GM18868 (cell line): Measurements from ENCODE around the gene FBXW9.
A peak's percentile ranks its signal among the peaks of the same experiment; 100 is the strongest.
"Not testable (repeated sequence)": the region's sequence is repeated elsewhere in the genome, so short reads cannot be mapped to it uniquely, and the experiment has no call there.

Experiments
- ATAC-seq: cut with Tn5 transposase; IDR thresholded peaks from one replicate; pipeline ENCODE4 v1.9.1; 2021; ENCODE audit warnings: mild to moderate bottlenecking, moderate library complexity; ENCODE audit not compliant: unreplicated experiment

Gene FBXW9

DNA sequence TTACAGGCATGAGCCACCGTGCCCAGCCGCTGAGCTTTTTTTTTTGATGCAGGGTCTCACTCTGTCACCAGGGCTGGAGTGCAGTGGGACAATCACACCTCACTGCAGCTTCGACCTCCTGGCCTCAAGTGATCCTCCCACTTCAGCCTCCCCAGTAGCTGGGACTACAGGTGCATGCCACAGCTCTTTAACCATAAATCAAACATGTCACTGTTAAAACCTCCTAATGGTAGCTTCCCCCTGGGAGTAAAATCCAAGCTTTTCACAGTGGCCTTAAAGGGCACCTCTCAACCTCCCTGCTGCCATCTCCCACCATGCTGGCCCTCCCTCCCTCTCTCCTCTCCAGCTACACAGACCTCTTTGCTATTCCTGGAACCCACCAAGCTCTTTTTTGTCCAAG, 10.6 kb downstream of the FBXW9 start:
- no peak for ATAC-seq

DNA sequence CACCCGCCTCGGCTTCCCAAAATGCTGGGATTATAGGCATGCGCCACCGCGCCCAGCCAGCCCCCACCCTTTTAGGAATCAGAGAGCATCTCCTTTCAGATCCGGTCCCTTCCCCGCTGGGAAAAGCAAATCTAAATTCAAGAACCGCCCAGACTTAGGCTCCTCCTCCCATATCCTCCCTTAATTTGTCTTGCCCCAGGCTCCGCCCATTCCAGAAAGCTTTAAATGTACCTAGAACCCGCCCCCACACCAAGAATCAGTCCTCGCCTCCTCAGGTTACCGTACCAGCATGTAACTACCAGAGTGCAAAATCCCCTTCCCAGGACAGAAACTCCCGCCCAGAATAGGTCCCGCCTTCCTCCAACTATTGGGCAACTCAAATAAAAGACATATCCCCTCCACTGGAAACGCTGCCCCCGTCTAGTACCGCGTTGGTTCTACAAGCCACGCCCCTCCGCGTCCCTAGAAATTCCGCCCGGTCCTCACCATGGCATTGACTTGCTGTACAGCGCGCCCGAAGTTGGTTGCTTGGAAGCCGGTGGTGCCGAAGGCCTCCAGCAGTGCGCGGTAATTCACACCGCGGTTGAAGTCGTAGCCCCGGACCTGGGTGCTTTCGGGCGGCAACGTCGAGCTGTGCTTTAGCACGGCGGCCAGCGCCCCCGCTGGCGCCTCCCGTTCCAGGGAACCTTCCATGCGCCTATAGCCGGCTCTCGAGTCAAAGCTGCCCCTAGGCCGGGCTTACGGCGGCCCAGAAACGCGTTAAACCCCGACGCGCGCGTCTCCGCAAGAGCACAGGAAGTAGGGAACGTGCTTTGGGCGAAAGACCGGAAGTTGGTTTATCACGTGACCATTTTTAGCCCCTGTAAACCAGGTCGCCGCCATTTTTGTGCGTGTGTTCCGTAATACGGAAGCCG, 15.1 kb downstream of the FBXW9 start, which contains the start of gene DHPS:
TSS of gene DHPS (minus strand) at position 807 of the 914 bp plus-strand sequence. CDS start at position 693, 114 bp downstream.
- peak; percentile 77 for ATAC-seq

DNA sequence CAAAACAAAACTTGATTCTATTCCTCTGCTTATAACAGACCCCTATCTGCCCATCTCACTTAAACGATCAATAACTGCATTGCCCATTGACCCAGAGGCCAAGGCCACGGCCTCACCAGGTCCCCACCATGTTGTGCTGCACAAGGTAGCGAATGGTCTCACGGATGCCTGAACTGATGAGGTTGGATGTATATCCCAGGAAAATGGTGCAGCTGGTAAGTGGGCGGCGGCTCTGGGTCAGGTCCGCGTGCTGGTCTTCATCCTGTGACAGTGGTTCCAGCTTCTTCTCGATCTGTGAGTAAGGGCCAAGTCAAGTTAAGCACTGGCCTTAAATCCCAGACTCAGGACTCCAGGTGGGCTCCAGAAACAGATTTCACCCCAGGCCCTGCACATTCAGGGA, 16.4 kb downstream of the FBXW9 start:
- ATAC-seq: no peak

DNA sequence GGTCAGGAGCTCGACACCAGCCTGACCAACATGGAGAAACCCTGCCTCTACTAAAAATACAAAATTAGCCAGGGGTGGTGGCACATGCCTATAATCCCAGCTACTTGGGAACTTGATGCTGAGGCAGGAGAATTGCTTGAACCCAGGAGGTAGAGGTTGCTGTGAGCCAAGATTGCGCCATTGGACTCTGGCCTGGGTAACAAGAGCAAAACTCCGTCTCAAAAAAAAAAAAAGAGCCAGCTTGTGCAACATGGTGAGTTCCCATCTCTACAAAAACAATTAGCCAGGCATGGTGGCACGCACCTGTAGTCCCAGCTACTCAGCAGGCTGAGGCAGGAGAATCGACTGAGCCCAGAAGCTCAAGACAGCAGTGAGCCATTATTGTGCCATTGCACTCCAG, 18.4 kb downstream of the FBXW9 start:
- not testable (repeated sequence) for ATAC-seq

DNA sequence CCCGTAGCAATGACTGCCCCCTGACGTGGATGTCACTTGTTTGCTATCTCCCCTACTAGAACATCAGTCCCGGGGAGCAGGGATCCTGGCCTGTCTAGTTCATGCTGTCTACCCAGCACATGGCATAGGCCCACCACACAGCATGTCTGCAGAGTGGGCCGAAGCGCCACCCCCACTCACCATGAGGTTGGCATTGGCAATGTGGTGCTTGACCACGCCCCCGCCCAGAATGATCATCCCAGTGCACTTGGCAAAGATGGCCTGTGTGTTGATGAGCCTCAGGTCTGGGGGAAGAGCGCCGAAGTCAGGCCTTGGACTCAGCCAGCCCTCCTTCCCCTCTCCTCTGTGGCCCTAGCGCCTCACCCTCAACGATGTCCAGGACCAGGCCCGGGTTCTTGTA, 19.5 kb downstream of the FBXW9 start:
- no peak for ATAC-seq

DNA sequence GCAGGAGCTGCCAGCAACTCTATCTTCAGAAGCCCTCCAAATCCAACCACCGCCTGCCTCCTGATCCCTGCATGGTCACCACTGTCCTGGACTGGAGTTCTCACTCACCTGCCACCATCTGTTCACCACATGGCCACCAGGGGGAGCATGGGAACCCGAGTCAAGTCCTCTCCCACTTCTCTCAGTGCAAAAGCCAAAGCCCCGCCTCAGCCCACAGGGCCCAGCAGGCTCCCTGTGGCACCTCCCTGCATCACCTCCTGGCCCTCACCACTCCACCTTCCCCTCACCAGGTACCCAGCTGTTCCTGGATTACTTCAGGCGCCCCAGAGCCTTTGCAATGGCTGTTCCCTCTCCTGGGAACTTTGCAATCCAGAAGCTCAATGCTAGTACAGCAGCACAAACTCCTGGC, 20.0 kb downstream of the FBXW9 start:
- no peak for ATAC-seq

DNA sequence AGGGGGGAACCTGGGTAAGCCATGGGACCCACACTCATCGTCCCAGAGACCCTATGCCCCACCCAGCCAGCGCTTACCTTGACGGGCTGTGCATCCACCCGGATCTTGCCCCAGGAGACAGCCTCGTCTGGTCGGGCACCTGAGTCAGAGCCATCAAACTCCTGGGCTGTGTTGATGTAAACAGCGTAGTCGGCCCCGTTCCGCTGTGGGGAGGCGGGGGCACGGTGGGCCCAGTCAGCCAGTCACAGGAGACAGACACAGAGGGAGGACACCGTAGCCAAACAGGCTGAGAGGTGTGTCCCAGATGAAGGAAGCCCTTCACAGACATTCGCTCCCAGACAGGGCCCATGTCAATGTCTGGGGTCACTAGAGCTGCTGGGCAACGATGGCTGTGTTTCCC, 20.5 kb downstream of the FBXW9 start:
- ATAC-seq: no peak

DNA sequence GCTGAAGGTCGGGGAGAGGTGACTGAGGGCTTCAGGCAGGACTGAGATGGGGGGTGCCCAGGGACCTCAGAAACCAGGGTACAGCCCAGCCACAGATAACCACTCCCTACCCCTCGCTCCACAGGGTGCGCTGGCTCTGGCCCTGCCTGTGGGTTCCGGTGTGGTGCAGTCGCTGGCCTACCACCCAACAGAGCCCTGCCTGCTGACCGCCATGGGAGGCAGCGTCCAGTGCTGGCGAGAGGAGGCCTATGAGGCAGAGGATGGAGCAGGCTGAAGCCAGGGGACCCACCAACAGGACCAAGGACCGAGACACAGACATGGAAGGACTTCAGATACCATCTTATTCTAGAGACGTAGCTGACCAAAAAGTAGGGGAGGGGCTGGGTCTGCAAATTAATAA, 21.0 kb downstream of the FBXW9 start:
- no peak for ATAC-seq

DNA sequence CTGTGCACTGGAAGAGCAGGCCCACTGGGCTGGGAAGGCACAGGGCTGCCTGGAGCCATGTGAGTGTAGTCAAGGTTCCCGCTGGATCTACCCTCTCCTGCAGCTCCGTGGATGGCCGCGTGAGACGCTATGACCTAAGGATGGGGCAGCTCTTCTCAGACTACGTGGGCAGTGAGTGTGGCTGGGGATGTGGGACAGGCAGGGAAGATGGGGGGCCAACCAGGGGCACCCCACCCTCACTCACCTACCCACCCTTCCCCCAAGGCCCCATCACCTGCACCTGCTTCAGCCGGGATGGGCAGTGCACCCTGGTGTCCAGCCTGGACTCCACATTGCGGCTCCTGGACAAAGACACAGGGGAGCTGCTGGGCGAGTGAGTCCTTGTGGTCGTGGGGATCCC, 23.7 kb downstream of the FBXW9 start:
- ATAC-seq: no peak

DNA sequence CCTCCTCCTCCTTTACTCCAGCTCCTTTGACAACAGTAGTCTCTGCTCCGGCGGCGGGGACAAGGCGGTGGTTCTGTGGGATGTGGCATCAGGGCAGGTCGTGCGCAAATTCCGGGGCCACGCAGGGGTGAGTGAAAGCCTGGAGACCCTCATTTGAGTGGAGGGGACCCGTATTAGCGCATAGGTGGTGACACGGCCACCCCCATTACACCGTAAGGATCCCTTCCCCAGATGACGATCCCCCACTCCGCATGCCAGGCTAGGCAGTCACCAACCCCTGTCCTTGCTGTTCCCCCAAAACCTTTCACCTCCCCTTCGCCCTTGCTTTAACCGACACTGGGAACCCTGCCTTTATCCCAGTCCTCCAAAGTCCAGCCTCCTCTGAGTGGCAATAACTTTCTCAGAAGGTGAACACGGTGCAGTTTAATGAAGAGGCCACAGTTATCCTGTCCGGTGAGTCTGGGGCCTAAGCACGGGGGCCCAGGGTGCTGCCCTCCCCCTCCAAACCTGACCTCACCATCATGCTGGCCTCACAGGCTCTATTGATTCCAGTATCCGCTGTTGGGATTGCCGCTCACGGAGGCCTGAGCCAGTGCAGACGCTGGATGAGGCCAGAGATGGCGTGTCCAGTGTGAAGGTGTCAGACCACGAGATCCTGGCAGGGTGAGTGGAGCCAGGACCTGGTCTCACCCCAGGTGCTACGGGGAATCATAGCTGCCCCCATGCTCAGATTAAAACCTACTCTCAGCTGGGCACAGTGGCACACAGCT, 26.1 kb downstream of the FBXW9 start:
- ATAC-seq: no peak

DNA sequence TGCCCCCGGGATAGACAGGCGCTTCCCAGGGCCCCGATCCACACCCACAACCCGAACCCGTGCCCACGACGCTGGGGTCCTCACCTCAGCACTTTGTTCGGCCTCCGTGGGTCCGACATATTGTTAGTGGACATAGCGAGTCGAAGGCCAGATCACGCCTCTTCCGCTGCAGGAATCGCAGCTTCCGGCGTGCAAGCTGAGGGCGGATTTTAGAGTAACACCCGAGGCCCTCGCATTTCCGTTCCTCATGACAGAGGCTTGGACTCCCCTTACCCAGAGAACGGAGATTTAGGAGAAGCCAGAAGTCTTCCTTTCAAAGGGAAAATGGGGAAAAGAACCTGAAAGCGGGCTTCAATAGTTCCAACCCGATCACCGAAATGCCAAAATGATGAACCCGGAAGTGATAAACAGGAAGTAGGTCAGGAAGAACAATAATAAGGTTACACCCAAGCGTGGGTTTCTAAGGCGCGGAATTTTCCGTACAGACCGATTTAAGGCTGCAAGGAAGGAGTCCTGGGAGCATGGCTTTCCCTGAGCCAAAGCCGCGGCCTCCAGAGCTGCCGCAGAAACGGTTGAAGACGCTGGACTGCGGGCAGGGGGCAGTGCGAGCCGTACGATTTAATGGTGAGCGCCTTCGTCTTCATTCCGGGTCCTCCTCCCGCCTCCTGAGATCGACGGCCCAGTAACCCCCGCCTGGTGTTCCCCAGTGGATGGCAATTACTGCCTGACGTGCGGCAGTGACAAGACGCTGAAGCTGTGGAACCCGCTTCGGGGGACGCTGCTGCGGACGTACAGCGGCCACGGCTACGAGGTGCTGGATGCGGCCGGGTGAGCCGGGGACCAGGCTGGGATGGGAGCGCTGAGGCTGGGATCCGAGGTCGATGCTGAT, 26.9 kb downstream of the FBXW9 start:
- no peak for ATAC-seq

DNA sequence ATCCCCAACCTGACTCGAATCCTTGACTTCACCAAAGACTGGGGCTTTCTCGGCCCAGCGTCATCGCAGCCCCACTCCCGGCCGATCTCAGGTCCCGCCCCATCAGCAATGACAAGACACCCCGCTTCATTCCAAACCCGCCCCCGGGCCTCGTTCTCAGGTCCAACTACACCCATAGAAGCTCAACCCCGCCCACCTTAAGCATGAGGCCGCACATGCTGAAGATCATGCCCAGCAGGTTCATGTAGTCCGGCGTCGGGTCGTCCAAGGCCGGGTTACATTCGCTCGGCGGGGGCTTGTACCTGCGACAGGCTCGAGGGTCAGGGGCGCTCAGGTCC, 27.5 kb downstream of the FBXW9 start:
- ATAC-seq: no peak

DNA sequence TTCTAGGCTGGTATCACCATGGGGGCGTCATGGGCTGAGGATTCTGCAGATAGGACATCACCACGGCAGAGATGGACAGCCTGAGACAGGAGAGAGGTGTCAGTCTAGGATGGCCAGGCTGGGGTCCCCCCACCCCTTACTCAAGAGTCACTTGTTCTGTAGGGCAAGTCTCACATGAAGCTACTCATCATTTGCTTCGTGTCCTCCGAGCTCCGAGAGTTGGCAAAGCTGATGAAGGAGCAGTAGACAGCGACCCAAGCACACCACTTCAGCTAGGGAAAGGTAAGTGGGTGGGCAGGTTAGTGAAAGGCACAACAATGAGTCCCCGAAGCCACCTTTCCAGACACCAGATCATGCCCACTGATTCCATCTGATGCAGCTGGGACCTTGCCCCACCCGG, 28.1 kb downstream of the FBXW9 start:
- ATAC-seq: no peak

DNA sequence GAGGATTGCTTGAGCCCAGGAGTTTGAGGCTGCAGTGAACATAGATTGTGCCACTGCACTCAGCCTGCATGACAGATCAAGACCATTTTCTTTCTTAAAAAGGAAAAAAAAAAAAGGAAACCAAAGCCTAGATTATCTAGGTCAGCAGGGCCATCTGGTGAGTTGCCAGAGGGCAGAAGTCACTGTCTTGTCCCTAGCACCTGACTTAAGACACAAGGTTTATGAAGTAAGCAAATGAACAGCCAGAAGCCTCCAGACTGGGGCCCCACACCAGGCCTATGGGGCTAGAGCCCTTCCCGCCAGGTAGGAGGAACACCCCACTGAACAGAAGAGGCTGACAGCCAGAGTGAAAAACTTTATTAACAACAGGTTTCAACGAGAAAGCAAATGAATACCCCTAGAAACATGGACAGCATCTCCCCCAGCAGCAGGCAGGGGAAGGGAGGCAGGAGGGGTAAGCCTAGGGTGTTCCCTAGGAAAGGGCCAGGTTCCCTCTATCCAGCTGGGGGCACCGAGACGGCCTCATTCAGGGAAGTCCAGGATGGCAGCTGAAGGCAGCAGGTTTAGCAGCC, 28.6 kb downstream of the FBXW9 start:
- no peak for ATAC-seq

DNA sequence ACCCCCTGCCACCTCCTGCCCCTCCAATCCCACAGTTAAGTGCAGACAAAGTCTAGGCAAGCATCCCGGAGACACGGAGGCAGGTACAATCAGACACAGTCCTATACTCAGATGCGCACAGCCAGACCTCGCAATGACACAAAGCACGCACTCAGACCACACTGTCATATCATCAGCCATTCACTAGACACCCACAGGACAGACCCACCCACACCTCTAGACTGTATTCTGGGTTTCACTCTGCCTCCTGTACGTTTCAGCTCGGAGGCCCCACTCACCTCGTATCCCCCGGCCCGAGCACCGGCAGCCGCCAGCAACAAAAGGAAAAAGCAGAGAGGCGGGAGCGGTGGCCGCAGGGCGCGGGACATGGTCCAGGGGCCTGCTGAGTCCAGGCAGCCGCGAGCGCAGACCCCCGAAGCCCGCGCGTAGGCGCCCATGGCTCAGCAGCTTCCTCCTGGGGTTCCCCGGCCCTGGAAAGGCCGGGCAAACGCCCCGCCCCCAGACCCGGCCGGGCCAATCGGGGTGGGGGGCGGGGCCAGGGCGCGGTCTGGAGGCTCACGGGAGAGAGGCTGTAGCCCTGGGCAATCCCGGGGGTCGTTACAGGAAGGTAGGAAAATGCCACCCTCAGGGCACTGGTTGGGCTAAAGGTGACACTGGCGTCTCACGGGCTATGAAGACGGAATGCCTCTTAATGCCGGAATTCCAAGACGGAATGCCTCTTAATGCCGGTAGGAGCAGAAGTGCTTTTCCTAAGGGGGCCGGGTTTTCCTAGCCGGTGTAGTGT, 30.0 kb downstream of the FBXW9 start, which contains the start of the genes MAN2B1 and WDR83:
TSS of gene MAN2B1 (minus strand) at position 478 of the 784 bp plus-strand sequence. CDS start at position 437, 41 bp downstream.
TSS of gene WDR83 (plus strand) at position 543 of the 784 bp plus-strand sequence. CDS start 2,984 bp downstream, outside the sequence.
- peak; percentile 51 for ATAC-seq

DNA sequence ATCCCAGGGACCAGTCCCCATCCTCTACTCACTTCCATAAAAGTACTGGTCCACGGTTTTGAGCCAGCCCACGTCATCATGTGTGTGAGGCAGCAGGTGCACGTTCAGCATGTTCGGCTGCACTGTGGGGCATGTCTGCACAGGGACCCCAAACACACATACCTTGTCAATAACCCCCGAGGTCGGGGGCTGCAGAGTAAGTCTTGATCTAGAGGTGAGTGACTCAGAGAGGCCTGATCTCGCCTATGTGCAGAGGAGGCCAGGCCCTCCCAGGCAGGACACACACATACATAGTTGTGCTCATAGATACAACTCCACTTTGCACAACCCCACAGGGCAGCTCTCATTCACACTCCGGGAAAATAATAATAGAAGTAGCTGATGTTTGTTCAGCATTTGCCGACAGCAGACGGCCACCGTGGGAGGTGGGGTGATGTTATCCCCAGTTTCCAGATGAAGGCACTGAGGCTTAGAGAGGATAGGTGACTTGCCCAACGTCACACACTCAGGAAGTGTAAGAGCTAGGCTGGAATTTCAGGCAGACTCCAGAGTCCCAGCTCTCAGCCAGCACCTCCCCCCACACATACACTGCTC, 30.7 kb downstream of the FBXW9 start:
- no peak for ATAC-seq

DNA sequence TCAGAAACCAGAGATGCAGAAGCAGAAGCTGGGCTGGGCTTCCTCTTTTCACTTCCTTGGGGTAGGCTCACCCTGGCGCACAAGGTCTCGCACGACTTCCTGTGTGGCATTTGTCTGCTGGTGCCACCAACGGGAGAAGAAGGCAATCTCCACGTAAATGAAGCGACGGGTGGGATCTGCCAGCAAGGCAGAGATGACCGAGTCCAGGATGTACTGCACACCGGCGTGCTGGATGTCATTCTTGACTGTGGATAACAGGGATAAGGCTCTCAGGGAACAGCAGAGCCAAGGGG, 31.2 kb downstream of the FBXW9 start:
- ATAC-seq: no peak

DNA sequence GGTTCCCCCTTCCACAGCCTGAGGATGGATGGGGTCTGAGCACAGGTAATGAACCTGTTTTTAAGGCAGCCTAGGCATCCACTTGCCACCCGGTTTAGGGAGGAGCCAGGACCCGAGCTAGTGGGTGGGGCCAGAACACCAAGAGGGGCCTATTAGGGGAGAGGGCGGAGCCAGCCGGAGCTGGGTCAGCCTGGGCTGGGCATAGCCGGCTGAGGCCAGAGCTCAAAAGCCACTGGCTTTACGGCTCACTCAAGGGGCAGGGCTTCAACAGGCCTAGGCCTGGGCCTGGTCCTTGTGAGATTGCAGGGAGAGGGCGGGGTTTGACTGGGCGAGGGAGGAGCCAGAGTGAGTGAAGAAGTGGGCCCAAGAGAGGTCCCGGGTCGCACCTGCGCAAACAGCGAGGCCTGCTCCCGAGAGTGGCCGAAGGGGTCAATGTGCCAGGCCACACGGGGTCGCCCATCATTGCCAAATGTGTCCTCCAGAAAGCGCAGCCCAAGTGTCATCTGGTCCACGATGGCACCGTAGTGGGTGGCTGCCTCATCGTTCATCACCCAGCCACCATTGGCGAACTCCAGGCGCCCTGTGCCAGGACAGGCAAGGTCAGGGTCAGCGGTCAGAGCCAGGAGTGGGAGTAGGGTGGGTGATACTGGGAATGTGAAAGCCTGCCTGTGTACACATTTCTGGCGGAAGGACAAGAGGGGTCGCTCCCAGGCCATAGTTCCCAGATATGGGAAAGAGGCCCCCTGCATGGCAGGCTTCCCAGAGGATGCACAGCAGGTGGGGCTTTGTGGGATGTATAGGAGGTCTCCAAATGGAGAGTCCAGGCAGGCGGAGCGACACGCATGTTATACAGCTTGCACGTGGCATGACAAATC, 31.8 kb downstream of the FBXW9 start:
- ATAC-seq: no peak

DNA sequence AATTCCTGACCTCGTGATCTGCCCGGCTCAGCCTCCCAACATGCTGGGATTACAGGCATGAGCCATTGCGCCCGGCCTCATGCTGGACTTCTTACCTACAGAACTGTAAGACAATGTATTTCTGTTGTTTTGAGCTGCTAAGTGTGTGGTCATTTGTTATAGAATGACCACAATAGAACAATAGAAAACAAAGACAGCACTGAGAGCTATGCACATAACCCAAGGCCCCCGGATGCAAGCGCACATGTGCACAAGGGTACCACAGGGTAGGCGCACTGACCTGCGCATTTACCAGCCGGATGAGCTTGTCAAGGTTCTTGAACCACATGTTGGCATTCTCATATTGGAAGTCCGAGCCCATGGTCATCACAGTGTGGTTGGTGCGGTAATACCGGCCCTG, 35.5 kb downstream of the FBXW9 start:
- no peak for ATAC-seq
